ENCODE measurements around the gene KNCN. TPM values are rescaled to one million over a fixed set of nuclear protein-coding genes. Genes with fewer than 3 reads are reported as not detected.

KNCN gene
- total RNA-seq, 4 donors from 2014 or later: not detected

- H3K27ac ChIP-seq (replicated peaks in 1 of 4): no peak overlapping the region
- H3K36me3 ChIP-seq: peaks cover 24 to 93% (median 76%) of the 10 kb centered on the region in 4 donors
- no peaks in the 10 kb centered on the region for H3K27me3 ChIP-seq
- intact Hi-C loops (cut with DNase I): no loop called here
- 92% methylated on average over 4 of the region's 5 CpGs for WGBS
- no peaks in the 10 kb centered on the region for H3K9me3 ChIP-seq
- DNase-seq (ENCODE audit: extremely low spot score): no peak
- no peak overlapping the region for H3K4me3 ChIP-seq
- TF ChIP-seq POLR2A (IDR thresholded peaks at IDR 0.05; ENCODE audit: low read depth): no peak
- no peak for TF ChIP-seq POLR2AphosphoS5 (IDR thresholded peaks at IDR 0.05)
- TF ChIP-seq CTCF (IDR thresholded peaks at IDR 0.05): no peak
- TF ChIP-seq EP300 (IDR thresholded peaks at IDR 0.05): no peak
- H3K4me1 ChIP-seq: no peaks in the 10 kb centered on the region
These were observed 32.0 kb upstream of the KNCN start for GRCh38 chr1:46583494-46583893.

- 77% methylated on average over 6 of the region's 7 CpGs for WGBS
- intact Hi-C loops (cut with DNase I): no loop called here
- Histone ChIP-seq H3K27me3 (no peaks in the 10 kb centered on the region), H3K4me1 (no peaks in the 10 kb centered on the region), H3K9me3 (no peaks in the 10 kb centered on the region), H3K36me3 (peaks cover 24 to 98% (median 80%) of the 10 kb centered on the region in 4 donors), H3K4me3 (no peak overlapping the region), H3K27ac (replicated peaks in 1 of 4) (no peak overlapping the region)
- no peak for TF ChIP-seq POLR2AphosphoS5 (IDR thresholded peaks at IDR 0.05)
- DNase-seq (ENCODE audit: extremely low spot score): no peak
These were observed 31.5 kb upstream of the KNCN start for GRCh38 chr1:46582972-46583371.

- Histone ChIP-seq H3K9me3 (no peaks in the 10 kb centered on the region), H3K27ac (replicated peaks in 1 of 4) (no peak overlapping the region), H3K27me3 (no peaks in the 10 kb centered on the region), H3K36me3 (peaks cover 18 to 99% (median 81%) of the 10 kb centered on the region in 4 donors), H3K4me1 (no peaks in the 10 kb centered on the region), H3K4me3 (no peak overlapping the region)
- no peak for TF ChIP-seq POLR2AphosphoS5 (IDR thresholded peaks at IDR 0.05)
- no peak for TF ChIP-seq POLR2A (IDR thresholded peaks at IDR 0.05; ENCODE audit: low read depth)
- WGBS: 88% methylated on average over 4 of the region's 4 CpGs
- DNase-seq (ENCODE audit: extremely low spot score): no peak
- intact Hi-C loops (cut with DNase I): no loop called here
These were observed 30.4 kb upstream of the KNCN start for GRCh38 chr1:46581681-46582455.

GRCh38 chr1:46580140-46580903 lies 28.9 kb upstream of the KNCN start:
- WGBS: 93% methylated on average over 6 of the region's 6 CpGs
- H3K4me1 ChIP-seq: peaks cover 0 to 8% (median 0%) of the 10 kb centered on the region in 4 donors
- no peaks in the 10 kb centered on the region for H3K27me3 ChIP-seq
- DNase-seq (ENCODE audit: extremely low spot score): no peak
- no peak overlapping the region for H3K27ac ChIP-seq (replicated peaks in 1 of 4)
- H3K4me3 ChIP-seq: no peak overlapping the region
- H3K36me3 ChIP-seq: peaks cover 18 to 99% (median 82%) of the 10 kb centered on the region in 4 donors
- intact Hi-C loops (cut with DNase I): no loop called here
- no peak for TF ChIP-seq EP300 (IDR thresholded peaks at IDR 0.05)
- no peaks in the 10 kb centered on the region for H3K9me3 ChIP-seq

- DNase-seq (ENCODE audit: extremely low spot score): no peak
- TF ChIP-seq CTCF (IDR thresholded peaks at IDR 0.05): no peak
- no peak for TF ChIP-seq POLR2AphosphoS5 (IDR thresholded peaks at IDR 0.05)
- TF ChIP-seq POLR2A (IDR thresholded peaks at IDR 0.05; ENCODE audit: low read depth): no peak
- TF ChIP-seq EP300 (IDR thresholded peaks at IDR 0.05): no peak
- Histone ChIP-seq H3K9me3 (no peaks in the 10 kb centered on the region), H3K27me3 (no peaks in the 10 kb centered on the region), H3K4me1 (peaks cover 6 to 13% (median 11%) of the 10 kb centered on the region in 4 donors), H3K4me3 (no peak overlapping the region), H3K36me3 (peaks cover 6 to 97% (median 70%) of the 10 kb centered on the region in 4 donors), H3K27ac (replicated peaks in 1 of 4) (no peak overlapping the region)
- intact Hi-C loops (cut with DNase I): no loop called here
- WGBS: 91% methylated on average over 4 of the region's 4 CpGs
These were observed 26.2 kb upstream of the KNCN start for GRCh38 chr1:46577671-46578070.

- WGBS: 89% methylated on average over 5 of the region's 6 CpGs
- no peak for DNase-seq (ENCODE audit: extremely low spot score)
- intact Hi-C loops (cut with DNase I): no loop called here
- TF ChIP-seq POLR2A (IDR thresholded peaks at IDR 0.05; ENCODE audit: low read depth) (no peak), EP300 (IDR thresholded peaks at IDR 0.05) (no peak), CTCF (IDR thresholded peaks at IDR 0.05) (no peak), POLR2AphosphoS5 (IDR thresholded peaks at IDR 0.05) (no peak)
- Histone ChIP-seq H3K27ac (replicated peaks in 1 of 4) (no peak overlapping the region), H3K4me1 (peaks cover 8 to 15% (median 12%) of the 10 kb centered on the region in 4 donors), H3K9me3 (no peaks in the 10 kb centered on the region), H3K4me3 (no peak overlapping the region), H3K27me3 (no peaks in the 10 kb centered on the region), H3K36me3 (peaks cover 6 to 86% (median 62%) of the 10 kb centered on the region in 4 donors)
These were observed 25.1 kb upstream of the KNCN start for GRCh38 chr1:46576596-46576995.
